ENCODE measurements around the gene NUP42. TPM values are rescaled to one million over a fixed set of nuclear protein-coding genes. Genes with fewer than 3 reads are reported as not detected.
"Not testable (repeated sequence)": the region's sequence is repeated elsewhere in the genome, so short reads cannot be mapped to it uniquely, and the experiment has no call there.

NUP42 gene
- total RNA-seq, 1 donor from 2014 or later: 45.8 TPM

GRCh38 chr7:23185980-23186379 is 4.1 kb downstream of the NUP42 start:
- H3K4me3 Mint-ChIP-seq: no peak overlapping the region
- no peaks in the 10 kb centered on the region for H3K9me3 Mint-ChIP-seq
- TF ChIP-seq CTCF (IDR thresholded peaks at IDR 0.05; ENCODE audit: unreplicated experiment): no peak
- H3K36me3 Mint-ChIP-seq: peaks cover 17% of the 10 kb centered on the region
- H3K27me3 Mint-ChIP-seq (ENCODE audit: low read depth): no peaks in the 10 kb centered on the region
- DNase-seq (ENCODE audit: low spot score in 2 of 2, unreplicated experiment in 2 of 2): no peak
- H3K4me1 Mint-ChIP-seq: peaks cover 25% of the 10 kb centered on the region
- H3K27ac Mint-ChIP-seq: no peak overlapping the region

GRCh38 chr7:23191022-23191421 is 9.2 kb downstream of the NUP42 start:
- peaks cover 6% of the 10 kb centered on the region for H3K9me3 Mint-ChIP-seq
- peaks cover 29% of the 10 kb centered on the region for H3K36me3 Mint-ChIP-seq
- no peak for DNase-seq (ENCODE audit: low spot score in 2 of 2, unreplicated experiment in 2 of 2)
- no peak for TF ChIP-seq CTCF (IDR thresholded peaks at IDR 0.05; ENCODE audit: unreplicated experiment)
- H3K27ac Mint-ChIP-seq: no peak overlapping the region
- no peak overlapping the region for H3K4me3 Mint-ChIP-seq
- H3K4me1 Mint-ChIP-seq: peaks cover 7% of the 10 kb centered on the region
- no peaks in the 10 kb centered on the region for H3K27me3 Mint-ChIP-seq (ENCODE audit: low read depth)

GRCh38 chr7:23193650-23194227 is 11.9 kb downstream of the NUP42 start:
- H3K27me3 Mint-ChIP-seq (ENCODE audit: low read depth); H3K4me3 Mint-ChIP-seq; H3K27ac Mint-ChIP-seq: not testable (repeated sequence)

GRCh38 chr7:23196306-23196705 is 14.5 kb downstream of the NUP42 start:
- DNase-seq (ENCODE audit: low spot score in 2 of 2, unreplicated experiment in 2 of 2): no peak
- H3K27me3 Mint-ChIP-seq (ENCODE audit: low read depth): no peaks in the 10 kb centered on the region
- peaks cover 6% of the 10 kb centered on the region for H3K9me3 Mint-ChIP-seq
- H3K4me3 Mint-ChIP-seq: no peak overlapping the region
- H3K36me3 Mint-ChIP-seq: peaks cover 30% of the 10 kb centered on the region
- H3K27ac Mint-ChIP-seq: no peak overlapping the region
- peaks cover under 1% of the 10 kb centered on the region for H3K4me1 Mint-ChIP-seq
- no peak for TF ChIP-seq CTCF (IDR thresholded peaks at IDR 0.05; ENCODE audit: unreplicated experiment)

More at GRCh38 chr7:23193650-23194227, 11.9 kb downstream of the NUP42 start:
- DNase-seq (ENCODE audit: low spot score in 2 of 2, unreplicated experiment in 2 of 2); H3K9me3 Mint-ChIP-seq; H3K4me1 Mint-ChIP-seq: not testable (repeated sequence)
- peaks cover 35% of the 10 kb centered on the region for H3K36me3 Mint-ChIP-seq

- not testable (repeated sequence) for H3K4me1 Mint-ChIP-seq; H3K4me3 Mint-ChIP-seq; H3K9me3 Mint-ChIP-seq; H3K27ac Mint-ChIP-seq; DNase-seq (ENCODE audit: low spot score in 2 of 2, unreplicated experiment in 2 of 2); H3K27me3 Mint-ChIP-seq (ENCODE audit: low read depth)
- peaks cover 33% of the 10 kb centered on the region for H3K36me3 Mint-ChIP-seq
Observed at GRCh38 chr7:23197745-23198144, 15.9 kb downstream of the NUP42 start.

- H3K27ac Mint-ChIP-seq: no peak overlapping the region
- peaks cover 35% of the 10 kb centered on the region for H3K36me3 Mint-ChIP-seq
- no peak overlapping the region for H3K4me3 Mint-ChIP-seq
- no peaks in the 10 kb centered on the region for H3K9me3 Mint-ChIP-seq
- no peaks in the 10 kb centered on the region for H3K27me3 Mint-ChIP-seq (ENCODE audit: low read depth)
- H3K4me1 Mint-ChIP-seq: no peaks in the 10 kb centered on the region
- no peak for TF ChIP-seq CTCF (IDR thresholded peaks at IDR 0.05; ENCODE audit: unreplicated experiment)
- DNase-seq (ENCODE audit: low spot score in 2 of 2, unreplicated experiment in 2 of 2): no peak
Observed at GRCh38 chr7:23200331-23200730, 18.5 kb downstream of the NUP42 start.

- no peak overlapping the region for H3K4me3 Mint-ChIP-seq
- DNase-seq (ENCODE audit: low spot score in 2 of 2, unreplicated experiment in 2 of 2): no peak
- H3K36me3 Mint-ChIP-seq: peaks cover 29% of the 10 kb centered on the region
- no peaks in the 10 kb centered on the region for H3K4me1 Mint-ChIP-seq
- H3K27me3 Mint-ChIP-seq (ENCODE audit: low read depth): no peaks in the 10 kb centered on the region
- no peak overlapping the region for H3K27ac Mint-ChIP-seq
- H3K9me3 Mint-ChIP-seq: no peaks in the 10 kb centered on the region
- no peak for TF ChIP-seq CTCF (IDR thresholded peaks at IDR 0.05; ENCODE audit: unreplicated experiment)
Observed at GRCh38 chr7:23204241-23204640, 22.4 kb downstream of the NUP42 start.

Data from mesothelial cell of epicardium (in vitro differentiated cells).